Bone marrow (tissue), 2 donors: ENCODE data around the gene ZNHIT2.
A peak's percentile ranks its signal among the peaks of the same experiment; 100 is the strongest.
"Not testable (repeated sequence)": the region's sequence is repeated elsewhere in the genome, so short reads cannot be mapped to it uniquely, and the experiment has no call there.

Source experiments
- DNase-seq, 2 donors: peaks; one replicate each; lab custom pipeline; 2025; lab: John Stamatoyannopoulos, UW

The ZNHIT2 gene

DNA sequence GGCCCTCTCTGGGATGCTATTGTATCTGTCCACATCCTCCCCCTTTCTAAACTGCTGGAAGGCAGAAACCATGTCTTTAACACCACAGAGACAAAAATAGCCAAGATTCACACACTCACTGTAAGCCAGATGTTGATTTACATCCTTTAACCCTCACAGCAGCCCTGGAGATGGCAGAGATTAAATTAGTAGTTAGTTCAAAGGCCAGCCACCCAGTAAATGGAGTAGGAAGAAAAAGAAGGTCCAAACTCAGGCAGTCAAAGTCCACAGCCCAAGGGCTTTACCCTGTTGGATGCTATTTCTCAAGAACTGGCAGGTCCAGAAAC lies 2.1 kb upstream of the ZNHIT2 start:
- DNase-seq: no peak

GRCh38 chr11:65118891-65119669 lies 1.6 kb upstream of the ZNHIT2 start:
- not testable (repeated sequence) for DNase-seq

- no peak for DNase-seq
Observed at GRCh38 chr11:65118097-65118837, 766 bp upstream of the ZNHIT2 start.

DNA sequence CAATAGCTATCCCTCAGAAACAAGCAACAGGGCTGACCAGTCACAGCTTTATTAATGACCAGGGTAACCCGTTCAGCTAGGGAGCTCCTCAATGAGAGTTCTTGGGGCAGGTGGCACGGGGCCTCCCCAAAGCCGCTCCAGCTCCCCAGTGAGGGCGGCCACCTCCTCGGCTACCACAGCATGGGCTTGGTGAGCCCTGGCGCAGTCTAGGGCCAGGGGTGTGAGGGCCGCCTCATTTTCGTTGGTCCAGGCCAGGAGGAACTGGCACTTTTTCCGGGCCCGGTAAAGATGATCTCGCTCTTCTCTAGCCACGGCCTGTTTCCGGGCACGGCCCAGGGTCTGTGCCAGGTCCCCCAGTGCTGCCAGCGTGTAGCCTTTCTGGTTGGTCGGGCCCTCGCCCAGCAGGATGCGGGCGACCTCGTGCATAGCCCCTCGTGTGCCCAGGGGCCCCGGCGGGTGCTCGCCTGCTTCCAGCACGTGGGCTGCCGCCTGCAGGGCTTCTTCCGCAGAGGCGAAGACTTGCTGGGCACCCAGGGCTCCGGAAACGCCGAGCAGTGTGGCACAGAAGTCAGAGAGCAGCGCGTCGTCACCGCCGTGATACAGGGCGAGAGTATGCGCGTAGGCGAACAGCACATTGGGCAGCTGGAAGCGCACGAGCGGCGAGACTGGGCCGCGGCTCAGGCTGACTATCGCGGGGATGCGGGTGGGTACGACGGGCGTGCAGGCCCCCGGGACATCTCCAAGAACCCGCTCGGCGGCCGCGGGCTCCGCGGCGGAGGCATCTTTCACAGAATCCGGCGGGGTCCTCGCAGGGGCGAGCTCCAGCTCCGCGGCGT lies 913 bp downstream of the ZNHIT2 start:
- no peak for DNase-seq

GRCh38 chr11:65115361-65116082 lies 2.0 kb downstream of the ZNHIT2 start:
- no peak for DNase-seq

GRCh38 chr11:65114538-65115171 lies 2.8 kb downstream of the ZNHIT2 start:
- no peak for DNase-seq

DNA sequence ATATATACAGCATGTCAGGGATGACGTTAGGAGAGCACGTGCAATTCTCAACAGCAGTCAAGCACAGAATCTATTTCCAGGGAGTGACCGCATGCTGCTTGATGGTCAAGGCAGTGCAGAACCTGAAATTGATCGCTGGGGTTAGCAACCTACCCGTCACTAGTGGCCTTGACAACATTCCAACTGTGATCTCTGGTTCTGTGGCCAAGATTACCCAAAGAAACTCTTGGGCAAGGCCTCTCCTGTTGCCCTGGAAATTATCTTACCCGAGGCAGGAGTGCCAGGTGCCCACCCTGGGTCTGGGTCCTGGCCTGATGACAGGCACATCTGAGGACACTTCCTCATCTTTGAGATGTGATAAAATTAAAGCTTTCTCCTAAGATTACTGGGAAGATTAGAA lies 3.7 kb downstream of the ZNHIT2 start:
- DNase-seq: no peak

GRCh38 chr11:65113361-65113756 lies 4.1 kb downstream of the ZNHIT2 start:
- DNase-seq: no peak

GRCh38 chr11:65112546-65113360 lies 4.7 kb downstream of the ZNHIT2 start:
- peak; percentile 21 to 31 for DNase-seq

GRCh38 chr11:65111744-65112545 lies 5.6 kb downstream of the ZNHIT2 start, which contains the start of gene TM7SF2:
Gene TM7SF2, plus strand, starts transcription at chr11:65111872. Its CDS starts 144 bp downstream, at chr11:65112016.
- peak; percentile 53 to 63 for DNase-seq

GRCh38 chr11:65111159-65111743 lies 6.2 kb downstream of the ZNHIT2 start:
- DNase-seq: no peak

DNA sequence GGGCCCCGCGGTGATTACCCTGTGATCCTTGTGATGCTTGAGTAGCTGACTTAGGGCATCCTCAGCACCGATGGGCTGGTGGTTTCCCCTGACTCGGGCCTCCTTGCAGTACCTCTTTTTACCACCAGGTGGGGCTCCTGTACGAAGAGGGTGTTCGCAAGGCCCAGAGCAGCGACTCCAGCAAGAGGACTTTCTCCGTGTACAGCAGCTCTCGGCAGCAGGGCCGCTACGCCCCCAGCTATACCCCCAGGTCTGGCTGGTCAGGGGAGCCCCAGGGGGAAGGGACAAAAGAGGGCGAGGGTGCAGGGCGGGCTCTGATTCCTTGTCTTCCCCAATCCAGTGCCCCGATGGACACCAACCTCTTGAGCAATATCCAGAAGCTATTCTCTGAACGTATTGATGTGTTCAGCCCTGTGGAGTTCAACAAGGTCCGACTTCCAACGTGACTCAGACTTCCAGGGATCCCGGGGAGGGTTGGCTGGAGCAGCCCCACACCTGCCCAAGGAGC lies 7.1 kb downstream of the ZNHIT2 start:
- DNase-seq: peak; percentile 83 to 86

DNA sequence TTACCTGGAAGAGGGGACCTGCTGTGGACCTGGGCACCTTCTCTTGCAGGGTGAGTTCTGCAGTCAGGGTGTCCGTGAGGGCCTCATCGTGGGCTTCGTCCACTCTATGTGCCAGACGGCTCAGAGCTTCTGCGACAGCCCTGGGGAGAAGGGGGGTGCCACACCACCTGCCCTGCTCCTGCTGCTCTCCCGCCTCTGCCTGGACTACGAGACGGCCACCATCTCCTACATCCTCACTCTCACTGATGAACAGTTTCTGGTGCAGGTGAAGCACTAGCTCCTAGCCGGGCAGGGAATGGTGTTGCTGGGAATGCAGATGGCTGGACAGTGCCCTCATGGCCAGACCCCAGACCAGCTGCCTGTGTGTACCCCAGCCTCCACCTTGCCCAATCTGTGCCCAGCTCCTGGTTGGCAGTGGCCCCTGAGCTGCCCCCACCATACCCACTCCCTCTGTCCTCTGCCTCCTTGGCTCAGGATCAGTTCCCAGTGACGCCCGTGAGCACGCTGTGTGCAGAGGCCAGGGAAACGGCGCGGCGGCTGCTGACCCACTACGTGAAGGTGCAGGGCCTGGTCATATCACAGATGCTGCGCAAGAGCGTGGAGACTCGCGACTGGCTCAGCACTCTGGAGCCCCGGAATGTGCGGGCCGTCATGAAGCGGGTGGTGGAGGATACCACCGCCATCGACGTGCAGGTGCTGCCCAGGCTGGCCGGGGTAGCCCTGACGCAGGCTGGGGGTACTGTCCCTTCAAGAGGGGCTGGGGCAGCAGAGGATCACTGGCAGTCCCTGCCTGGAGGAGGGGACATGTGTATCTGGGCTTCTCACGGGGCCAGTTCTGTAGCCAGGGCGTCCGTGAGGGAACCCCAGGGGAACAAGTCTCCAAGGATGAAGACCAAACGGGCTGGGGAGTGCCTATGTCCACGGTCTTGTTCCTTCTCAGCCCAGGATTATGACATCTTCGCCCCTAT lies 8.0 kb downstream of the ZNHIT2 start:
- DNase-seq: no peak

- no peak for DNase-seq
Observed at GRCh38 chr11:65108469-65109123, 8.9 kb downstream of the ZNHIT2 start.

DNA sequence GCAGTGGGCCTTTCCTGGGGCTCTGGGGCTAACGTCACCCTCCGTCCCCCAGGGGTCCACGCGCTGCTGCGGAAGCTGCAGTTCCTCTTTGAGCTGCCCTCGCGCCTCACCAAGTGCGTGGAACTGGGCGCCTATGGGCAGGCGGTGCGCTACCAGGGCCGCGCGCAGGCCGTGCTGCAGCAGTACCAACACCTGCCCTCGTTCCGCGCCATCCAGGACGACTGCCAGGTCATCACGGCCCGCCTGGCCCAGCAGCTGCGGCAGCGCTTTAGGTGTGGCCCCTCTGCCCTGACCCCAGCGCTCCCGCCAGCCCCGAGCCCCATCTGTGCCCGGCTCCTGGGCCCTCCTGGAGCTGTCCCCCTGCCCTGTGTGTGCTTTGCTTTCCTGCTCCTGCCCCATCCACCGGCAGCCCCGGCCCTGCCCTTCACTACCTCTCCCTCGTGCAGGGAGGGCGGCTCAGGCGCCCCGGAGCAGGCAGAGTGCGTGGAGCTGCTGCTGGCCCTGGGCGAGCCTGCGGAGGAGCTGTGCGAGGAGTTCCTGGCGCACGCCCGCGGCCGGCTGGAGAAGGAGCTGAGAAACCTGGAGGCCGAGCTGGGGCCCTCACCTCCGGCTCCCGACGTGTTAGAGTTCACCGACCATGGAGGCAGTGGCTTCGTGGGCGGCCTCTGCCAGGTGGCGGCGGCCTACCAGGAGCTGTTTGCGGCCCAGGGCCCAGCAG lies 9.6 kb downstream of the ZNHIT2 start:
- no peak for DNase-seq

- no peak for DNase-seq
Observed at GRCh38 chr11:65107078-65107477, 10.4 kb downstream of the ZNHIT2 start.

GRCh38 chr11:65104628-65105027 lies 12.9 kb downstream of the ZNHIT2 start:
- DNase-seq: no peak
